ENCODE measurements around the gene DYNC2H1.

Gene DYNC2H1

GRCh38 chr11:103228807-103229206 is 119.6 kb downstream of the DYNC2H1 start:
- Mint-ChIP-seq H3K9me3 (peaks cover 6% of the 10 kb centered on the region), H3K4me1 (no peaks in the 10 kb centered on the region), H3K27ac (no peak overlapping the region), H3K27me3 (ENCODE audit: low read depth) (no peaks in the 10 kb centered on the region), H3K4me3 (no peak overlapping the region), H3K36me3 (ENCODE audit: low read depth) (peaks cover 46% of the 10 kb centered on the region)
- no peak for TF ChIP-seq CTCF (IDR thresholded peaks at IDR 0.05; ENCODE audit: unreplicated experiment in 3 of 3)

DNA sequence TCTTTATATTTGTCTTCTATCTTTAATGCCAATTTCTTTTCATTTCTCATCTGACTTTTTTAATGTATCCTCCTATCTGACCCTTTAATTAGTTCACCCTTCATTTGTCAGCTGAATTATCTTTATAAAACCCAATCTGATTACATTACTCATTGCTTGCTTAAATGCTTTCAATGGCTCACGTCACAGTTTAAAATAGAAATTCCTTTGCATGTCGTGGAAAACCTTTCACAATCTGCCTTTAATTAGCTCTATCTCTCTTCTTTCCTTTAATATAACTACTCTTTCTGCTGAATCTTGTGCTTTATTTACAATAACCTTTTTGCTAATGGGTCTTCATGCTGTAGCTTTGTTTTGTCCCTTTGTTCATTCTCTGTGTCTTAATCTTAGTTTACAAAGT is 125.7 kb downstream of the DYNC2H1 start:
- no peaks in the 10 kb centered on the region for H3K27me3 Mint-ChIP-seq (ENCODE audit: low read depth)
- no peak overlapping the region for H3K27ac Mint-ChIP-seq
- H3K9me3 Mint-ChIP-seq: no peaks in the 10 kb centered on the region
- H3K36me3 Mint-ChIP-seq (ENCODE audit: low read depth): peaks cover 3% of the 10 kb centered on the region
- no peaks in the 10 kb centered on the region for H3K4me1 Mint-ChIP-seq
- no peak for TF ChIP-seq CTCF (IDR thresholded peaks at IDR 0.05; ENCODE audit: unreplicated experiment in 3 of 3)
- H3K4me3 Mint-ChIP-seq: no peak overlapping the region

DNA sequence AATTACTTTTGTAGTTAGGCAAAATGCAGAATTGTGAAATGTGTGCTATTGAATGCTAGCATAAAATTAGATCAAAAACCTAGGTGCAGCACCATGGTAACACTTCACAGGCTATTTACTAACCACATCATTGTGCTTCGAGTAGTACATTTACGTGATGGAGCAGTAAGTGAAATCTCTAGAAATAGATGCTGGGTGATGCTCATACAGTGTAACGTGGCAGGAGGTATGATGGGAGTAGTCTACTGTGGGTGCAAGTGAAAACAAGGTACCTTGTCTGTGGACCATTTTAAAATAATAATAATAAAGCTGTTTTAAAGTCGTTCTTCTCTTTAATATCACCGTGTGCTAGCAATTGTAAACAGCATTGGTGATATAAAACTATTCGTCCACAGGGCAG is 132.3 kb downstream of the DYNC2H1 start:
- H3K27ac Mint-ChIP-seq: no peak overlapping the region
- H3K4me1 Mint-ChIP-seq: no peaks in the 10 kb centered on the region
- TF ChIP-seq CTCF (IDR thresholded peaks at IDR 0.05; ENCODE audit: unreplicated experiment in 3 of 3): no peak
- H3K27me3 Mint-ChIP-seq (ENCODE audit: low read depth): no peaks in the 10 kb centered on the region
- no peaks in the 10 kb centered on the region for H3K9me3 Mint-ChIP-seq
- no peak overlapping the region for H3K4me3 Mint-ChIP-seq
- peaks cover 17% of the 10 kb centered on the region for H3K36me3 Mint-ChIP-seq (ENCODE audit: low read depth)

DNA sequence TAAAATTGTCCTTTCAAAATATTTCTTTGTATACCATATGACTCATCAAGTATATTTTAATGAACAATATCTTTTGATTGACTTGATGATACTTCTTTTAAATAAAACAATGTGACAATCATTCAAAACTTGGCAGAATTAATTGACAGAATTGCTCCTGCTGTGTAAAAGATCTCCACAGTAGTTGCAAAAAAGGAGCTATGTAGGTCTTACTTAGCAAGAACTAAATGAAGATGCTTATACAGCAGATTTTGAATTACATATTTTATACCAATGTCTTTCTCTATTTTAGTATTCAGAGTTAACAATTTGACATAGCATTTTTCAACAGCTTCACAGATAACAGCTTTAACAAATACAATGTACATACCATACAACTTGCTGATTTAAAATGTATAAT is 144.9 kb downstream of the DYNC2H1 start:
- H3K36me3 Mint-ChIP-seq (ENCODE audit: low read depth): peaks cover 11% of the 10 kb centered on the region

DNA sequence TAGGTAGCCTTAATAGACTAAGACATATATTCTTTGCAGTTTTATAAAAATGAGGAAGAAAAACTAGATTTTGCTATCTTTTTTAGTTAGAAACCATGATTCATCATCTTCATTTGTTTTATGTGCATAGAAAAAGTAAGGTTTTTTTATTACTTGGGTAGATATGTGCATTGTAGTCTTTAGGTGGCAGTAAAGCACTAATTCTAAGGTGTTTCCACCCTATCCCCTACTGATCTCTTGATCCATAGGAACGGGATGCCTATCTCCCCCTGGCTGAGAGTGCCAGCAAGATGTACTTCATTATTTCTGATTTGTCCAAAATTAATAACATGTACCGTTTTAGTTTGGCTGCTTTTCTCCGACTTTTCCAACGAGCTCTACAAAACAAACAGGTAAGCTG is 148.1 kb downstream of the DYNC2H1 start:
- Mint-ChIP-seq H3K27me3 (ENCODE audit: low read depth) (no peaks in the 10 kb centered on the region), H3K27ac (no peak overlapping the region), H3K9me3 (no peaks in the 10 kb centered on the region), H3K4me3 (no peak overlapping the region), H3K4me1 (no peaks in the 10 kb centered on the region), H3K36me3 (ENCODE audit: low read depth) (peaks cover 18% of the 10 kb centered on the region)
- peak; percentile 41 to 53 (median 44) for TF ChIP-seq CTCF (IDR thresholded peaks at IDR 0.05; ENCODE audit: unreplicated experiment in 3 of 3)

More for the DNA sequence above, 144.9 kb downstream of the DYNC2H1 start:
- H3K4me1 Mint-ChIP-seq: no peaks in the 10 kb centered on the region
- H3K27ac Mint-ChIP-seq: no peak overlapping the region
- no peak overlapping the region for H3K4me3 Mint-ChIP-seq
- no peaks in the 10 kb centered on the region for H3K9me3 Mint-ChIP-seq
- no peaks in the 10 kb centered on the region for H3K27me3 Mint-ChIP-seq (ENCODE audit: low read depth)
- TF ChIP-seq CTCF (IDR thresholded peaks at IDR 0.05; ENCODE audit: unreplicated experiment in 3 of 3): no peak

DNA sequence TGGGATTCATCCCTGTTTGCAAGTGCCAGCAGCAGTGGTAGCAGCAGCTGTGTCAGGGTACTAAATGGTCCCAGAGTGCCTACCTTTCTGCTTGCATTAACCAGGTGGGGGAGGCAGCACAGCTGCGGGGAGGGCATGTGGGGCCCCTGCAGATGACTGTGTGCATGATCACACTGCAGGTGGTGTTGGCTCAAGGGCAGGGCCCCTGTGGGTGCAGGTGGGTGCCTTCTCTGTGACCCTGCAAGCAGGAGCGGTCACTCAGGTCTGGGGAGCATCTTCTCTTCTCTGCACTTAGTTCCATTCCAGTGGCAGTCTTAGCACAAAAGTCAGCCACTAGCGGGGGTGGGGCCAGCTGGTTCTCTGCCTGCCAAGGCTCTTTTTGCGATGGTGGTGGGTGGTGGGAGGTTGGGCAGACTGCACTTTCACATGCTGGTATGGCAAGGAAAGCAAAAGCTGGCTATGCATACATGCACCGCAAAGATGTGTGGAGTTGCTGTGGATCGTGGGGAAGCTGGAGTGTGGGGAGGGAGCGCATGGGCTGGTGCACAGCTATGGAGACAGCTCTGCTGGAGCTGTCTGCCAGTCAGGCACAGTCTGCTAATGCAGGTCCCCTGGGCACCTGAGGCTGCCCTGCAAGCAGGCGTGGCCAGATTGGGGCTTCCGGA is 157.1 kb downstream of the DYNC2H1 start:
- no peak for TF ChIP-seq CTCF (IDR thresholded peaks at IDR 0.05; ENCODE audit: unreplicated experiment in 3 of 3)
- Mint-ChIP-seq H3K27me3 (ENCODE audit: low read depth) (no peaks in the 10 kb centered on the region), H3K27ac (no peak overlapping the region), H3K36me3 (ENCODE audit: low read depth) (peaks cover 40% of the 10 kb centered on the region), H3K9me3 (no peaks in the 10 kb centered on the region), H3K4me1 (no peaks in the 10 kb centered on the region), H3K4me3 (no peak overlapping the region)

All from nephron (organoid).